Neural crest cell (in vitro differentiated cells): ENCODE measurements around the gene AJM1. TPM values are rescaled to one million over a fixed set of nuclear protein-coding genes. Genes with fewer than 3 reads are reported as not detected.

Experiments
- DNase-seq: peaks from one replicate; pipeline ENCODE4 v3.0.0; 2021; ENCODE audit warnings: low read depth, mixed read lengths, low spot score
- H3K27ac Mint-ChIP-seq: one replicate; pipeline ENCODE4 v1.8.0; 2021; ENCODE audit warnings: mild to moderate bottlenecking, mixed read lengths; ENCODE audit not compliant: unreplicated experiment
- H3K27me3 Mint-ChIP-seq: 2 replicates; pipeline ENCODE4 v1.8.0; 2021; ENCODE audit warnings: low read depth, mild to moderate bottlenecking, mixed read lengths
- H3K36me3 Mint-ChIP-seq: 2 replicates; pipeline ENCODE4 v1.8.0; 2021; ENCODE audit warnings: low read depth, mild to moderate bottlenecking, mixed read lengths
- H3K4me1 Mint-ChIP-seq: 2 replicates; pipeline ENCODE4 v1.8.0; 2021; ENCODE audit warnings: mixed read lengths
- H3K4me3 Mint-ChIP-seq: one replicate; pipeline ENCODE4 v1.8.0; 2021; ENCODE audit warnings: mild to moderate bottlenecking, mixed read lengths
- H3K9me3 Mint-ChIP-seq: 2 replicates; pipeline ENCODE4 v1.8.0; 2021; ENCODE audit warnings: mixed read lengths
- CTCF ChIP-seq: fragments of 200-600 bp; sonication (generic); conservative IDR thresholded peaks from 2 replicates; pipeline ENCODE4 v1.5.0; 2021; ENCODE audit warnings: antibody characterized with exemption, mild to moderate bottlenecking
- total RNA-seq: library from RNA; stranded (reverse); gene quantifications from 2 replicates; pipeline ENCODE4 v1.2.1, GENCODE V29; 2021

AJM1 gene
- total RNA-seq, 1 donor from 2014 or later = 2.8 TPM

GRCh38 chr9:136820971-136821825 lies 21.1 kb upstream of the AJM1 start:
- H3K27me3 Mint-ChIP-seq = no peaks in the 10 kb centered on the region
- H3K27ac Mint-ChIP-seq = peak overlapping the region; percentile 14
- peaks cover 11% of the 10 kb centered on the region for H3K36me3 Mint-ChIP-seq
- DNase-seq = no peak
- H3K4me1 Mint-ChIP-seq = peaks cover 8% of the 10 kb centered on the region
- no peak for TF ChIP-seq CTCF
- H3K9me3 Mint-ChIP-seq = no peaks in the 10 kb centered on the region
- H3K4me3 Mint-ChIP-seq = no peak overlapping the region

DNA sequence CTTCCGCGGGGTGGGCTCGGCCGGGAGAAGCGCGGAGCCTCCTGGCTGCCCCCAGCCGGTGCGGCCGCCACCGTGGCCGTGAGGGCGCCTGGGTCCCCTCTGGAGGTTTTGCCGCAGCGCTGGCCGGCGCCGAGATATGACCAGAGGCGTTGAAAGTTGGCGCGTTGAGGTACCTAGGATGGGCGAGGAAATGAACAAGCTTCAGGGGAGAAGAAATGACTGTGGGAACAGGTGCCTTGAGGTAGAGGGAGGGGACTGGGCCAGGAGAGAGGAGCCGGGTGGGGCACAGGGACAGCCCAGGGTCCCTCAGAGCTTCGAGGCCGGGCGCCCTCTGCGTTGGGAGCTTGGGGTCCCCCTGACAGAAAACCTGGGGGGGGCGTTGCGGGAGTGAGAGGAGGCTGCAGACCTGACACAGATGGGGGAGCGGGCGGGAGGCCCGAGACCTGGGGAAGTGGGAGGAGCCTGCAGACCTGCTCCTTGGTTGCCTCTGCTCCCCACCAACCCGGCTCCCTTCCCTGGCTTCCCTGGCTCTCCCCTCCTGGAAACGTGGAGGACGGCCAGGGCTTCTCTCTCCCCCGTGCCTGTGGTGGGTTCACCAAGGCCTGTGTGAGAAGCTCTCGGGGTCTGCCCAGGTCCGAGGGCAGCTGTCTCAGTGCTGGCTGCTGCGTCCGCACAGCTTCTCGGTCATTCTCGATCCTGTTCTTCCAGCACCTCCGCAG lies 20.3 kb upstream of the AJM1 start:
- H3K27ac Mint-ChIP-seq = peak overlapping the region; percentile 62
- H3K4me3 Mint-ChIP-seq = no peak overlapping the region
- DNase-seq = no peak
- peaks cover 8% of the 10 kb centered on the region for H3K36me3 Mint-ChIP-seq
- H3K9me3 Mint-ChIP-seq = no peaks in the 10 kb centered on the region
- no peaks in the 10 kb centered on the region for H3K27me3 Mint-ChIP-seq
- H3K4me1 Mint-ChIP-seq = peaks cover 8% of the 10 kb centered on the region
- no peak for TF ChIP-seq CTCF

DNA sequence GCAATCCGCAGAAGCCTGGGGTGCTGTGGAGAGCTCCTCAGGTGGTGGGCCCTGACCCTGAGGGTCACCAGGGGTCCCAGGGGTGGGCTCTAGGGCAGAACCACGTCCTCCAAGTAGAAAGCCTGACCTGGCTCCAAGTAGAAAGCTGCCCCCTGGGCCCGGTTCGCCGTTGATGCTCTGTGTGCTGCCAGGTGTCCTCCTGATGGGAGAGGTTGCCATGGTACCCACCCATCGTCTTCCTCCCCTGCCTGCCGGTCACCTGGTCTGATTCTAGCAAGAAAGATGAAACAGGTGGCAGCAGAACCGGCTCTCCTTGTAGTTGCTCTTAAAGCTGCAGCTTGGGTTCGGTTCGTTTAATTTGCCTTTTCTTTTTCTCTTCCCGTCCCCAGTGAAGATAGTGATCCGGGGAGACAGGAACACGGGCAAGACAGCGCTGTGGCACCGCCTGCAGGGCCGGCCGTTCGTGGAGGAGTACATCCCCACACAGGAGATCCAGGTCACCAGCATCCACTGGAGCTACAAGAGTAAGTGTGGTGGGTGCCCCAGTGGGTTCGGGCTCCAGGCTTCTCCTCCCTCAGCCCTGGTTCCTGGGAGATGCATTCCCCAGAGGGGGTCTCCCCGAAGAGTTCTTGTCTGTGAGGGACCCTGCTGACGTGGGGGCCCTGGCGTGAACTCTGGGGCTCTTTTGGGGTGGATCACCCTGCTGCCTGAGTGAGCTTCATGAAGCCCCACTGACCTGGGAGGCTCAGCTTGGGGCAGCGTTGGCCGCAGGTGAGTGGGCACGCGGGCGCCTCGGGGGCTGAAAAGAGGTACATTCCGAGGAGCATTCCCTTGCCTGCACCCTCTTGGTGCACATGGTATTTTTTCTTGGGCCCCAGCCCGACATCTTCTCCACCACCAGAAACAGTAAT lies 18.9 kb upstream of the AJM1 start:
- Mint-ChIP-seq H3K27me3 (no peaks in the 10 kb centered on the region), H3K4me3 (peak overlapping the region; percentile 27), H3K4me1 (peaks cover 8% of the 10 kb centered on the region), H3K27ac (no peak overlapping the region), H3K9me3 (no peaks in the 10 kb centered on the region), H3K36me3 (peaks cover 6% of the 10 kb centered on the region)
- DNase-seq = no peak
- TF ChIP-seq CTCF = no peak

DNA sequence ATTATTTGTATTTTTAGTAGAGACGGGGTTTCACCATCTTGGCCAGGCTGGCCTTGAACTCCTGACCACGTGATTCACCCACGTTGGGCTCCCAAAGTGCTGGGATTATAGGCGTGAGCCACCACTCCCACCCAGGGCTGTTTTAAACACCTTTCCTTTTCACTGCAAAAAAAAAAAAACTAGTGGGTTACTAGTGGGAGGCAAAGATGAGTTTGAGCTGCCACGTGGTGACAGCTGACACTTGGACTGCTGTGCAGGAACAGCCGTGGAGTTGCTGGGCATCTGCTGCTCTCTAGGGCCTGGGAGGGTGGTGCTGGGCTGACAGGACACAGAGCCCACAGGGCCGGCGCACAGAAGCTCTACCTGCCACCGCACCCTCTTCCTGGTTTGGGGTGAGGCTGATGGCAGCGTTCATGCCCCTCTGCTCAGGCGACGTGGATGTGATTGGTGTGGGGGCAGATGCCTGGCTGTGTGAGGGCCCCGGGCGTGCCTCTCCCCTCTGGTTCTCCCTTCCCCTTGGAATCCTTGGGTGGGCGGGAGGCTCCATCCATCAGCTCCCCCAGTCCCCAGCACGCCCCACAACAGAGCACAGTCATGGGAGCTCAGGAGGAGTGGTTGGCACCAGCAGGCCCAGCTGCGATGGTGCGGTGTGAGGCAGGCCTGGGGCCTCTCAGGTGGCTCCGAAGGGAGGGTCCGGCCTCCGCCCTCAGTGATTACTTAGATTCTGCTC lies 17.6 kb upstream of the AJM1 start:
- Mint-ChIP-seq H3K36me3 (peaks cover 4% of the 10 kb centered on the region), H3K4me3 (no peak overlapping the region), H3K27ac (no peak overlapping the region), H3K27me3 (no peaks in the 10 kb centered on the region), H3K9me3 (no peaks in the 10 kb centered on the region), H3K4me1 (peaks cover 8% of the 10 kb centered on the region)
- no peak for DNase-seq
- no peak for TF ChIP-seq CTCF
